HL-60 (cell line): ENCODE data around the gene GLB1L.

Experiments used
- DNase-seq, 2 experiments: peaks; one replicate each; pipeline ENCODE4 v3.0.0-alpha.2; 2010 to 2020; ENCODE audit warnings: low read depth in 1 of 2, low spot score in 1 of 2
- H3K27ac ChIP-seq: fragments of 250-450 bp; sonication (Bioruptor Pico); replicated peaks from 2 replicates; pipeline ENCODE4 v1.5.1; 2020; ENCODE audit warnings: mild to moderate bottlenecking, moderate library complexity
- H3K27me3 ChIP-seq: fragments of 250-450 bp; sonication (Bioruptor Pico); 2 replicates; pipeline ENCODE4 v1.5.1; 2021; ENCODE audit warnings: mild to moderate bottlenecking, moderate library complexity; ENCODE audit not compliant: insufficient read depth, poor library complexity, severe bottlenecking
- H3K4me3 ChIP-seq: replicated peaks from 2 replicates; pipeline ENCODE4 v1.5.1; 2011; ENCODE audit warnings: mild to moderate bottlenecking, control low read depth, low read length; ENCODE audit not compliant: insufficient read depth
- CTCF ChIP-seq: IDR thresholded peaks from one replicate; pipeline ENCODE4 v1.5.1; 2011; ENCODE audit warnings: low read length, control low read depth, inconsistent platforms; ENCODE audit not compliant: insufficient read depth
- GABPA ChIP-seq: IDR thresholded peaks from 2 replicates; pipeline ENCODE4 v1.6.1; 2012; ENCODE audit warnings: low read depth
- POLR2AphosphoS5 ChIP-seq: IDR thresholded peaks from 2 replicates; pipeline ENCODE4 v1.6.1; 2012; ENCODE audit warnings: low read depth
- REST ChIP-seq: IDR thresholded peaks from 2 replicates; pipeline ENCODE4 v1.6.1; 2012; ENCODE audit warnings: low read depth; ENCODE audit not compliant: insufficient replicate concordance
- SPI1 ChIP-seq: IDR thresholded peaks from 2 replicates; pipeline ENCODE4 v1.6.1; 2012; ENCODE audit warnings: low read depth, mild to moderate bottlenecking, borderline replicate concordance

Gene GLB1L

GRCh38 chr2:219252570-219252899 lies 7.3 kb upstream of the GLB1L start:
- H3K27ac ChIP-seq: peak overlapping the region; percentile 74
- peak overlapping the region; percentile 79 for H3K4me3 ChIP-seq
- H3K27me3 ChIP-seq: no peaks in the 10 kb centered on the region
- no peak for TF ChIP-seq REST
- TF ChIP-seq POLR2AphosphoS5: no peak
- no peak for TF ChIP-seq GABPA
- TF ChIP-seq SPI1: no peak
- no peak for TF ChIP-seq CTCF
- no peak for DNase-seq

- no peak for DNase-seq
- H3K27ac ChIP-seq: peak overlapping the region; percentile 74
- TF ChIP-seq CTCF (no peak), GABPA (no peak), SPI1 (no peak), REST (no peak), POLR2AphosphoS5 (no peak)
- no peaks in the 10 kb centered on the region for H3K27me3 ChIP-seq
- H3K4me3 ChIP-seq: peak overlapping the region; percentile 79
These were observed 6.8 kb upstream of the GLB1L start for GRCh38 chr2:219252084-219252483.

- no peaks in the 10 kb centered on the region for H3K27me3 ChIP-seq
- H3K27ac ChIP-seq: no peak overlapping the region
- DNase-seq: peak in 1 of 2 experiments; percentile 26
- no peak for TF ChIP-seq CTCF
- TF ChIP-seq GABPA: no peak
- no peak for TF ChIP-seq POLR2AphosphoS5
- TF ChIP-seq REST: no peak
- TF ChIP-seq SPI1: peak; percentile 53; the same call in 1 of the 2 replicates
- H3K4me3 ChIP-seq: peak overlapping the region; percentile 79
These were observed 6.4 kb upstream of the GLB1L start for GRCh38 chr2:219251656-219252055.
